ENCODE data around the gene AVPI1. TPM values are rescaled to one million over a fixed set of nuclear protein-coding genes. Genes with fewer than 3 reads are reported as not detected.
A peak's percentile ranks its signal among the peaks of the same experiment; 100 is the strongest.

AVPI1 gene
- total RNA-seq, 1 experiment from 2014 or later = 6.5 TPM

DNA sequence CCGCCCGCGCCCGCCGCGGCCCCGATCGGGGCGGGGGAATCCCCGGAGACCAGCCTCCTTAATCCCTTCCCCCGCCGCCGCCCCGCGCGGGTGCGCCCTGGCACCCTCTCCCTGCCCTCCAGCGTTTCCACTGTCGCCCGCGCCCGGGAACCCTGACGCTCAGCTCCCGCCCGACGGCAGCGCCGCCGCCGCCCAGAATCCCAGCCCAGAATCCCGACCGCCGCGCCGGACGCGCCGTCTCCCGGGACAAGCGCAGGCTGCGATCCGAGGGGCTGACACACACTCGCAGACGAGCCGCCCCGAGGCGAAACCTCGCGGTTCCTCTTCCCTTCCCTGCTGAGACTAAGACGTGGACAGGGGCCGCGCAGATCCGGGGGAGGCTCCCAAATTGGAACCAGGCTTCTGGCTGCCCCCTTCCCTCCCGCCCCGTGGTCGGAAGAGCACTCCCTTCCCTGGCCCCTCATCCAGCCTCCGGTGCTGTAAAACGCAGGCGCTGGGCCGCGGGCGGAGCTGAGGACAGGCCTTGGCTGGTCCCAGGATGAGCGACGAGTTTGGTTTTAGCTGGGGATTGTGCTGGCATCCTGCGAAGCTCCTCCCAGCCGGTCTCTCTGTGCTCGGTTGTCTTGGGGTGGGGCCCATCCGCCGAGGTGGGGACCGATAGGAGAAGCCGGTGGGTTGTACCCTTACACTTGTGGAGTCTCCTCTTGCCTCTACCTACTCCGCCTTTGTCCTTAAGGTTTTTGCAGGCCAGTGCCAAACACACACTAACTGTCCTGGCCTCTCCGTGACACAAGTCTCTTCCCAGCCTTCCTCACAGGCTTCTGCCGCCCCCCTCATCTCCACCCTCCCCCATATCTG, 27.6 kb upstream of the AVPI1 start:
- Histone ChIP-seq H3K9me3 (ENCODE audit: control insufficient read depth, low read depth, low read length) (no peaks in the 10 kb centered on the region), H4K8ac (replicated peaks; ENCODE audit: insufficient read length, low read depth, low read length) (no peak overlapping the region), H2BK120ac (ENCODE audit: low read depth, low read length, poor library complexity, severe bottlenecking) (no peak overlapping the region), H3T11ph (ENCODE audit: low read length) (no peak overlapping the region), H2AFZ (ENCODE audit: low read length) (no peak overlapping the region), H2BK5ac (ENCODE audit: insufficient read length, low read length) (no peak overlapping the region), H3K56ac (ENCODE audit: insufficient read length, low read depth, low read length) (no peak overlapping the region), H3K4me2 (ENCODE audit: insufficient read depth, insufficient read length, low read length) (peak overlapping the region; percentile 81), H2AK5ac (ENCODE audit: insufficient read length, low read length) (no peak overlapping the region), H3K14ac (ENCODE audit: insufficient read depth, low read length) (peak overlapping the region; percentile 88), H3K4me1 (ENCODE audit: insufficient read depth, low read length) (peaks cover 10% of the 10 kb centered on the region; the same call in 1 of the 2 replicates), H2BK12ac (ENCODE audit: insufficient read length, low read depth, low read length) (no peak overlapping the region), H4K20me1 (ENCODE audit: control insufficient read depth, insufficient read depth, insufficient read length) (no peaks in the 10 kb centered on the region), H3K4ac (ENCODE audit: low read depth, low read length) (no peak overlapping the region), H3K9ac (ENCODE audit: extremely low read depth, insufficient read length, low read length) (peak overlapping the region; percentile 25), H3K27me3 (ENCODE audit: insufficient read depth, low read length) (no peaks in the 10 kb centered on the region), H3K18ac (ENCODE audit: insufficient read length, low read depth, low read length) (peak overlapping the region; percentile 63), H4K91ac (ENCODE audit: insufficient read length, low read depth, low read length) (no peak overlapping the region), H2BK20ac (ENCODE audit: low read depth, low read length, poor library complexity, severe bottlenecking) (no peak overlapping the region), H4K5ac (ENCODE audit: insufficient read length, low read depth, low read length) (no peak overlapping the region), H3K79me1 (ENCODE audit: insufficient read depth, low read depth, low read length, poor library complexity, severe bottlenecking) (no peaks in the 10 kb centered on the region), H3K79me2 (ENCODE audit: insufficient read depth, low read length) (no peaks in the 10 kb centered on the region), H3K23me2 (ENCODE audit: insufficient read length, low read depth, low read length, poor library complexity, severe bottlenecking) (peaks cover 21% of the 10 kb centered on the region), H2BK15ac (ENCODE audit: low read depth, low read length) (no peak overlapping the region), H3K23ac (ENCODE audit: insufficient read length, low read depth, low read length) (no peak overlapping the region), H3K27ac (ENCODE audit: insufficient read length, low read depth, low read length) (no peak overlapping the region)
- TF ChIP-seq, protein P1, sequence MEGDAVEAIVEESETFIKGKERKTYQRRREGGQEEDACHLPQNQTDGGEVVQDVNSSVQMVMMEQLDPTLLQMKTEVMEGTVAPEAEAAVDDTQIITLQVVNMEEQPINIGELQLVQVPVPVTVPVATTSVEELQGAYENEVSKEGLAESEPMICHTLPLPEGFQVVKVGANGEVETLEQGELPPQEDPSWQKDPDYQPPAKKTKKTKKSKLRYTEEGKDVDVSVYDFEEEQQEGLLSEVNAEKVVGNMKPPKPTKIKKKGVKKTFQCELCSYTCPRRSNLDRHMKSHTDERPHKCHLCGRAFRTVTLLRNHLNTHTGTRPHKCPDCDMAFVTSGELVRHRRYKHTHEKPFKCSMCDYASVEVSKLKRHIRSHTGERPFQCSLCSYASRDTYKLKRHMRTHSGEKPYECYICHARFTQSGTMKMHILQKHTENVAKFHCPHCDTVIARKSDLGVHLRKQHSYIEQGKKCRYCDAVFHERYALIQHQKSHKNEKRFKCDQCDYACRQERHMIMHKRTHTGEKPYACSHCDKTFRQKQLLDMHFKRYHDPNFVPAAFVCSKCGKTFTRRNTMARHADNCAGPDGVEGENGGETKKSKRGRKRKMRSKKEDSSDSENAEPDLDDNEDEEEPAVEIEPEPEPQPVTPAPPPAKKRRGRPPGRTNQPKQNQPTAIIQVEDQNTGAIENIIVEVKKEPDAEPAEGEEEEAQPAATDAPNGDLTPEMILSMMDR (conservative IDR thresholded peaks at IDR 0.05) = no peak
- Mint-ChIP-seq H3K36me3 (ENCODE audit: insufficient read depth in 1 of 3, low read depth in 3 of 3) (peaks cover 17 to 32% (median 20%) of the 10 kb centered on the region in 3 experiments), H3K27me3 (ENCODE audit: low read depth) (peaks cover 2% of the 10 kb centered on the region; the same call in 1 of the 2 replicates), H3K9me3 (no peaks in the 10 kb centered on the region; a peak in 1 of 5 replicates), H3K4me1 (peaks cover 47 to 51% of the 10 kb centered on the region in 2 experiments), H3K4me3 (peak overlapping the region; percentile 98 to 99), H3K27ac (peak overlapping the region; percentile 36 to 93 (median 93))
- peak; percentile 86 for DNase-seq
- WGBS (ENCODE audit: extremely low coverage, insufficient read length, low lambda C conversion rate) = no CpG with 5 or more reads among the region's 74 CpGs

All from H9 (cell line).